LNCaP clone FGC (cell line): Measurements from ENCODE around the gene CLMP.

Source experiments
- DNase-seq: peaks from one replicate; pipeline ENCODE4 v3.0.0-alpha.2; 2011; ENCODE audit warnings: low read depth
- H3K4me3 ChIP-seq: 2 replicates; pipeline ENCODE4 v1.5.1; 2011; ENCODE audit warnings: mild to moderate bottlenecking, low read depth, low read length, control low read depth
- TF ChIP-seq, protein P1 (sequence below): IDR thresholded peaks from 2 replicates; pipeline ENCODE4 v1.5.1; 2012; ENCODE audit warnings: mild to moderate bottlenecking; ENCODE audit not compliant: control insufficient read depth, insufficient read depth; ENCODE audit errors: extremely low read depth

The CLMP gene

DNA sequence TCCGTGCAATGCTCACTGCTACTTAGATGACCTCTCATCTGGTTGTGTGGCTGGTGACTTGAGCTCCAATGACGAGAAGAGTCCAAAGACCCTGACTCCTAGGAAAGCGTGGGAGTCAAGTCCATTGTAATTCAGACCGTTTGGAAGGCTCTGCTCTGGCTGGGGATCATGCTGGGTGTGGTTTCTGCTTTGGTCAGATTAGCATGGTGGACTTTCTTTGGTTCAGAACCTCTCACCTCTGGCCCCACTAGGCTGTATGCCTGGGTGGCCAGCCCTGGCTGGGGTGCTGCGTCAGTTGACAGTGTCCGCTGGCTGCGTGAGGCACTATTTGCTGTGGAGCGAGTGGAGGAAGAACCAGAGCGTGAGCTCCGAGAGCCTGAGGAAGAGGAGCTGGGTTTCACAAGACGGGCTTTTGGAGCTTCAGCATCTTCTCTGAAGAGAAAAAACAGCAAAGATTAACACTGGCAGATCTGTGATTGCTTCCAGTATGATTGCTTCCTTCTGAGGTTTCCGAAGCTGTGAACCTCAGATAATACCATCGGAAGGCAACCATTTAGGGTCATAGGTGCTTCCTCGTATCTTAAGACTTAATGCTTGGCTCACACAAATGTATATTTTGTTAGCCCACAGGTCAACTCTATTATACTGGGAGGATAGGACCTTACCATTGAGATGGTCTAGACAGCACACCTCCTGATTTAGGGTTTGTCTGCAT is 121.5 kb downstream of the CLMP start:
- H3K4me3 ChIP-seq = no peak overlapping the region
- TF ChIP-seq, protein P1, sequence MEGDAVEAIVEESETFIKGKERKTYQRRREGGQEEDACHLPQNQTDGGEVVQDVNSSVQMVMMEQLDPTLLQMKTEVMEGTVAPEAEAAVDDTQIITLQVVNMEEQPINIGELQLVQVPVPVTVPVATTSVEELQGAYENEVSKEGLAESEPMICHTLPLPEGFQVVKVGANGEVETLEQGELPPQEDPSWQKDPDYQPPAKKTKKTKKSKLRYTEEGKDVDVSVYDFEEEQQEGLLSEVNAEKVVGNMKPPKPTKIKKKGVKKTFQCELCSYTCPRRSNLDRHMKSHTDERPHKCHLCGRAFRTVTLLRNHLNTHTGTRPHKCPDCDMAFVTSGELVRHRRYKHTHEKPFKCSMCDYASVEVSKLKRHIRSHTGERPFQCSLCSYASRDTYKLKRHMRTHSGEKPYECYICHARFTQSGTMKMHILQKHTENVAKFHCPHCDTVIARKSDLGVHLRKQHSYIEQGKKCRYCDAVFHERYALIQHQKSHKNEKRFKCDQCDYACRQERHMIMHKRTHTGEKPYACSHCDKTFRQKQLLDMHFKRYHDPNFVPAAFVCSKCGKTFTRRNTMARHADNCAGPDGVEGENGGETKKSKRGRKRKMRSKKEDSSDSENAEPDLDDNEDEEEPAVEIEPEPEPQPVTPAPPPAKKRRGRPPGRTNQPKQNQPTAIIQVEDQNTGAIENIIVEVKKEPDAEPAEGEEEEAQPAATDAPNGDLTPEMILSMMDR = no peak
- DNase-seq = no peak

DNA sequence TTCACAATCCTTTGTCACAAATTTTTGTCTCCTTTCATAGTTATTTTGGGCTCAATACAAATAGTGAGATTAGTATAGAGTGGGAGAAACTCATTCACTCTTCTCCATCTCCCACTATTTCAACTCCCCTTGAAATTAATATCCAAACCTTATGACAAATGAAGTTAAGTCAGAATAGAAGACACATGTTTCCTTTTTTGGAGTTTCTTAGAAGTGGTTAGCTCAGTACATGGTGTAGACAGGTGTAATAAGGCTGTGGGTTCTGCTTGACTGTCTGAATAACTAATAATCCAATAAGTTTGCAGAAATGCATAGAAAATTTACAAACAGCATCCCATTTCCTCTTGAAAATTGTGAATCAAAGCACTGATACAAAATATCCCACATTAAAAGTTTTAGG is 122.3 kb downstream of the CLMP start:
- TF ChIP-seq, protein P1 = no peak
- no peak for DNase-seq
- H3K4me3 ChIP-seq = no peak overlapping the region

- DNase-seq = peak; percentile 97
- no peak overlapping the region for H3K4me3 ChIP-seq
- TF ChIP-seq, protein P1 = no peak
Observed at GRCh38 chr11:123072332-123072761, 122.7 kb downstream of the CLMP start.

DNA sequence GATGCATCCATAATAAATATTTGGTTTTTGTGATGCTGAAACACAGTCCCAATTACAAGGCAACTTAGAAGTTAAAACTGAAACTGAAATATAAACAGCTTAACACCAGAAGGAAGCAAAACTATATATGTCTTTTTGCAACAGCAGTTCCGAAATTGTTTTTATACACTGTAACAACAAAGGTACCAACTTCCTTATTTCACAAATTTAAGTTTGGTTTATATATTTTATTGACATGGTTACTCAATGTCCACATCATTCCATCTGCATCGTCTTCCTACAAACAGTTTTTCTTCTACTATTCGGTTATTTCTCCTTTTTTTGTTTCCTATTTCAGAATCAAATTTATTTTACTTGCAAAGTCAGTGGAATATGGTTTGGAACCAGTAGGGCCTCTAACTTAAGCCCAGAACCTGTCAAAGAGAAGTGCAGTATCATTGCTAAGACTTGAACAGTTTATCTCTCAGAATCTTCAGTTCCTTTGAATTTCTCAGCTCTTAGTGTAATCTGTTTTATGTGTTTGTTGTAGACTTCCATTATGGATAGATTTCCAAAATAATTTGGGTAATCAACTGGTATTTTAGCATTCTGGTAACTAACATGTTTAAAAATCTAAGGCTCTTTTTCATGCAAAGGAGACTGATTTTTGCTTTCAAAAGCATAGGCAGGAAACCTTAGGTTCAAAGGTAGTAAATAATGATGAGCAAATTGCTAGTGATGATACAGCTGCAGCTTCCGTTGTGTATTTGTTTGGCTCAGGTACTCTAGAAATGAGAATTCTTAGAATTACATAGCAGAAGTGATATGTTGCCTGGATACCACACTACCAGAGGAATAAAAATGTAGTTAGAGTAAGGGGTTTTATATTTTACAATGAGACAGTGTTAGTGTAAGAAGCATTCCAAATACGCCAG is 124.9 kb downstream of the CLMP start:
- no peak for DNase-seq
- no peak overlapping the region for H3K4me3 ChIP-seq
- TF ChIP-seq, protein P1 = no peak

DNA sequence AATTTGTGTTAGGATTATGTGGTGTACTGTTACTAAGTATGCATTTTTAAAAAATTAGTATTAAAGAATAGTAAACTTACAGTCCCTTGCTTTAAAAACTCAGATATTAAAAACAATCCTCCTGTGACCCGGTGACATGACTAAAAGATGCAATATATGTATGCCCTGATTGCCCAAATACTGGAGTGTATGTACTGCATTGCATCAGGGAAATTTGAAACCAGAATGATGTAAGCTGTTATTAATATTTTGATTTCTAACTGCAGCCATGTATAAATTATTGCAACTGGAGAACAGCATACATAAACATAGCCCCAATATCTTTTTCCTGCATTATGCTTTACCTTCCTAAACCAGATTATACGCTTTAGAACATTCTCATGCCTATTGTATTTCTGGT is 129.4 kb downstream of the CLMP start:
- DNase-seq = no peak
- no peak overlapping the region for H3K4me3 ChIP-seq
- TF ChIP-seq, protein P1 = no peak

DNA sequence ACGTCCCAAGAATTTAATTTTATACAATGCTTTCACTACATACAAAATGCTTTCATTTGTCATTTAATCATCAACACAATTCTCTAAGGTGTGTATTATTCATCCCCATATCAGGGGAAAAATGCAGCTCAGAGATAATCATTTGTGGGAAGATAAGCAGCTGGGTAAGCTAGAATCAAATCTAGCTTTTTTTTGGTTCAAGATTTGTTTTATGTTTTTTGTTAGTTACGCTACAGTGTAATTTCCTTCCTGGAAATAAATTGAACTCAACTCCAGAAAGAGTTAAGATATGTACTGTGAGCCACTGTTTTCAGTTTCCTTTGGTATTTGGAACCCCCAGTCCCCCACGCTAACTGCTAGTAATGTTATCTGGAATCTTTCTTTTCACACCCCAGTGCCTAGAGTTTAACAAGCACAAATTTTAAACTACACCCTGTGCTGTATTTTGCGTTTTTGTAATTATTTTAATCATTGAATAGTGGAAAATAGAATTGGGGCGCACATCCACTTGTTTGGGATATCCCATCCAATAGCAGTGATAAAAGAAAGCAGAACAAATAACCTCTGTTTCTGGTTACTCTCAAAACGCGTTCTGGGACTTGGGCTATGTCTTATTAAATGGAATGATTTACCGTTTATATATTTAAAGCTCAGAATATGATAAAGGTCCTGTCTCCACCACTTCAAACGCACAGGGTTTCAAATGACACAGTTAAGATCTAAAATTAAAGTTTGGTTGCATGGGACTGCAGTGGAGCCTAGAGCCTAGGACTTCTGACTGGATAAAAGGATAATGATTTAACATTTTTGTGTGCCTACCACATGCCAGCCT is 131.0 kb downstream of the CLMP start:
- TF ChIP-seq, protein P1 = no peak
- no peak for DNase-seq
- H3K4me3 ChIP-seq = peak overlapping the region; percentile 99
